ENCODE results near the gene SREBF1. TPM values are rescaled to one million over a fixed set of nuclear protein-coding genes. Genes with fewer than 3 reads are reported as not detected.

Gene SREBF1
- total RNA-seq: 127 TPM

DNA sequence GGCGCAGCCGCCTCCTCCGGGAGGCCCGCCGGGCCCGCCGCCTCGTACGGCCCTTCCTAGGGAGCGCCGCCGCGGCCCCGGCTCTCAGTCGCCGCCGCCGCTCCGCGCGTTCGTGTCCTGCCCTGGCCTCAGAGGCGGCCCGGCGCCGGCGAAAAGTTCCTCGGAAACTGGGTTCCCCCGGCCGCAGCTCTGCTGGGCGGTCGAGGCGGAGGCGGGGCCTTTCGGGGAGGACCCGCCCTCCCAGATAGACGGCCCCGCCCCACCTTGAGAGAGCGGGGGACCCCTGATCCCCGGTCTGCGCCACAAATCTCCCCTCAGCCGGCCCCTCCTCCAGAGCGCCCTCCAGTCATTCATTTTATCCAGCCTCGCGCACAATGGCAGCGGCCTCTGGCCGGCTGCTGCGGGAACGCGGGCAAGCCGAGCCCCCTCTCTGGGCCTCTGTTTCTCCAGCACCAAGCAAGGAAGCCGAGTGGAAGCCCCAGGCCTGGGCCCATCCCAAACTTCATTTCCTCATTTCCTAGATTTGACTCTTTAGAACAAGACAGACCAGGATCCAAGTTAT, at the start of gene SREBF1:
TSS of gene SREBF1 (minus strand) at position 169 of the 562 bp plus-strand sequence. CDS start 169 bp downstream, outside the sequence.
- DNase-seq (ENCODE audit: low spot score): no peak

DNA sequence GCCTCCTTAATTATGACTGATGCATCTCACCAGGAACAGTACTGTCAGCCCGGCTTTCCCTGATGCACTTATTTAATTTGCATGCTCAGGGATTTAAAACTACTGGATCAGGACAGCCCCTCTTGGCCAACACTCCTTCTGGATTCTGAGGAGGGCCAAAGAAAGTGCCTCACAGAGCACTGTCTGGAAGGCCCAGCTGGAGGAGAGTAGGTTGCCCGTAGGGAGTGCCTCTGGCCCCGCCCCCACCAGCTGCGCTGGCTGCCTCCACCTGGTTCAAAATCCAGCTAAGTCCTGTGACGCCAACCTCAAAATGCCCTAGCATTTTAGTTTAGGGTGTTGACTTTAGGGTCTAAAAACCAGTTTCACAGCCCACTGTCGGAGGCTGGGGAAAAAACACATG, 49.4 kb upstream of the SREBF1 start:
- DNase-seq (ENCODE audit: low spot score): no peak

DNA sequence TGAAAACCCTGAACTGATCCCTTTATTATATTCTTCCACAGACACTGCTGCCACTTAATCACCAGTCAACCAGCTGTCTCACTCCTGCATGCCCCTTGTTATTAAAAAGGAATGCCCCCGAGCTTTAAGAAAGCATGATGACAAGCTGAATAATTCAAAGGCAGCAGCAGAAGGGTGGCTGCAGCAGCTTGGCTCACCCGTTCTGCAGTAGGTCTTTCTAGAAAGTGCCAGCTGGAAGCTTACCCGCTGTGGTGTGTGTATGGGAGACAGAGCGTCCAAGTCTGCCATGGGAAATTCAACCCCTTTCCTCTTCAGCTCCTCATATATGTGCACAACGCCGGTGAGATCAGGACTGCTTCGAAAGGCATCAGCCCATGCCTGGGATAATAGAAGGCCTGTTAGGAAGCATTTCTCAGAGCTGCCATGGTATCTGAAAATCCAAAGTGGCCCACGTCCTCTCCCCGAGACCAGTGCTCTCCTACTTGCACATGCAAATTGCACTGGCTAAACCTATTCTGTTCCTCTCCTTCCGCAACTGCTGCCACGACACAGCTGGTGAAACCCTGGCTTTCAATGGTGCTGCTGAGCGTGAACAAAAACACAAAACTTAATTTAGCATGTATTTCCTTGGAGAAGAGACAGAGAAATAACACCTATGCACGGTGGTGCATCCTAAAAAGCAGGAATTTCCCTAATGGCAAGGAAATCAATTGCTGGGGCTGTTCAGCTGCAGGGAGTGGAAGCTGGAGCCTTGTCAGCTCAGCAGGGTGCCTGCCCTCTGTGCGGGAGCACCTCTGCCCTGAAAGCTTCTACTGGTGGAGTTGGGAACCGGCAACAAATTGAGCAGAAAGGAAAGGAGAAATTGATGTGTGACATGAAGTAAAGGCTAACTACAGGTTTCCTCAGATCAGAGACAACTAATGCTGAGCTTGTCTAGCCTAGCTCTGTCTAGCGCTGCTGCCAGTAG, 47.9 kb upstream of the SREBF1 start:
- DNase-seq (ENCODE audit: low spot score): no peak

DNA sequence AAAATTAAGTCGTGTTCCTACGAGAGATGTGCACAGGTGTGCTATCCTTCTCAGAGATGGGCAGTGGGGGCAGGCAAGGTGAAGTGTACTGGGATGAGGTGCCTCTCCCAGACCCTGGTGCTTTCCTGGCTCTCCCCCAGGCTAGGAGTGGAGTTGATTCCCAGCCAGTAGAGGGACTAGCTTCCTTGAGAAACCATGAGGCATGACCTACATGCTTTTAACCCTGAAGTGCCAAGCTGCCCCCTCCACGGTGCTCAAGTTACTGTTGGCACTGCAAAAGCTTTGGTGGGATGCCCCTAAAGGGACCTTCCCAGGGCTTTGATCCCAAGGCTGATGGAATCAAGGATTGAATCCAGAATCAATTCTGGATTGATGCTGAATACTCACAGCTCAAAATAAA, 47.0 kb upstream of the SREBF1 start:
- no peak for DNase-seq (ENCODE audit: low spot score)

DNA sequence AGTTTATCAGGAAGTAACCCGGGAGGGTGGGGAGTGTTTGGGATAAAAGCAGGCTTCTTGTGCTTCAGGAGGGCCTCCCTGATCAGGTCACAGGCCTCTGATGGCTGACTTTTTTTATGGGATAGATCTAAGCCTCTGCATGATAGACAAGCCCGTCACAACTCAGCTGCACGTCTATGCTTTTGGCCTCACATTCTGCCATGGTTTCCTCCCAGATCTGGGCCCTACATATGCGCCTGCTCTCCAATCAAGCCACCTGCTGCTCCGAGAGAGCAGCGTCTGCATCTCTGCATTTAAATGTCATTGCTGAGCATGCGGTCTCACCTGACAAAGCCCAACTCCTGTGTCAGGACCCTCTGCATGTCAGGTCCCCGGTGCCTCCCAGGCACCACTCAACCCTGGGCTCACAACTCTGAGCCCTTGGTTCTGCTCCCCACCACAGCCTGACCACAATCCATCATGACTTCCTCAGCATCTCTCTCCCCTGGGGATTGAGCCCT, 45.3 kb upstream of the SREBF1 start:
- no peak for DNase-seq (ENCODE audit: low spot score)

DNA sequence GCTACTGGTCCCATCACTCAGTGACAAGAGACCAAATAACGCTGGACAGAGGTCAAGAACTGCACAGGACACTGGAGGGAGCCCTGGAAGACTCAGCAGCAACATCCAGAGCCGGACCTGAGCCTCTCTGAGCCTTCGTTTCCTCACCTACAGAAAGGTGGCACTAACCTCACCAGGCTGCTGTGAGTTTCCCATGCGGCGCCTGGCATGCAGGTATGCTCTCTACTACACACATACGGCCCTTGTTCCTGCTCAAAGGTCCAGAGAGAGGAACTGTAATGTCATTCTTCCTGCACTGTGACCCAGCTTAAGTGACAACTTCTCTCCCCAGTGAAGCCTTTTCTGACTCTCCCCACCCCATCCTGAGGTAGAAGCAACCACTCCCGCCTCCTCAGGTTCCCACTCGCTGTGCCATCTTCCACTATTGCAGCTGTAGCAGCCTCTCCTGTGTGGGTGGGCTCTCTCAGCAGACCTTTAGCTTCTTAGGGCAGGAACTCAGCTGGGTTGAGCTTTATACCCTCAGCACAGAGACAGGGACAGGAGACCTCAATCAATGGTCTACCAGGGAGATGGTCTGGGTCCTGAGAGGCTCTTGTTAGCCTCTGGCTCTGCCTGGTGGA, 43.9 kb upstream of the SREBF1 start:
- DNase-seq (ENCODE audit: low spot score): no peak

DNA sequence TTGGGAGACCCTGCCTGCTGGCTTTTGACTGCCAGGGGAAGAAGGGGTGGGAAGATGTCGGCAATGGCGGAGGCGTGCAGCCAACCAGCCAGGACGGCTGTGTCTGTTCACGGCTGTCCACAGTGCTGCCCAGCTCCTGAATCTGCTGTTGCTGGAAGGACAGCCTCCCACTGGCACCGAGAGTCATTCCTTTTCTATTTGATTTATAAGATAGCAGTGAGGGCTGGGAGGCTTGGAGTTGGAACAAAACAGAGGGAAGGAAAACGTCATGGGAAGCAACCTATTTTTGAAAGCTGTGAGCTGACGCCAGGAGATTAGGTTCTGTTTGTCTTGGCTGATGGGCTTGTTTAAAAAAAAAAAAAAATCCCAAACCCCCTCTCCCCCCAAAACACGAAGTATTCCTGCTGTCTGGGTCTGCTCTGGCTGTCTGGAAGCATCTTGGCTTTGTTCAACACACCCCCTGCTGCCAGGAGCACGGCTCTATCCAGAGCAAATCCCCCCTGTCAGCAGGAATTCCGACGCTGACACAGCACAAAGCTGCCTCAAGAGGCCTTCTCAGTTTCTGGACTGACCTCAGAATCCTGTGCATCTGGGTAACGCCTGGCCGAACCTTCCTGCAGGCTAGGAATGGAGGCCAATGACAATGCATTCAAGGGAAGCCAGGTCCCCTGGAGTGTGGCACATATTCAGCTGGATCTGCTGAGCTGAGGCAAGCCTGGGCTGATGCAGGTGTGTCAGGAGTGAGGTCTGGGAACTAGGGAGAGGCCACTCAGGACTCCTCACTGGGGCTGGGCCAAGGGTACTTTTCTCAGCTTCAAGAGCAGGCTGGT, 41.0 kb upstream of the SREBF1 start:
- DNase-seq (ENCODE audit: low spot score): peak; percentile 81

DNA sequence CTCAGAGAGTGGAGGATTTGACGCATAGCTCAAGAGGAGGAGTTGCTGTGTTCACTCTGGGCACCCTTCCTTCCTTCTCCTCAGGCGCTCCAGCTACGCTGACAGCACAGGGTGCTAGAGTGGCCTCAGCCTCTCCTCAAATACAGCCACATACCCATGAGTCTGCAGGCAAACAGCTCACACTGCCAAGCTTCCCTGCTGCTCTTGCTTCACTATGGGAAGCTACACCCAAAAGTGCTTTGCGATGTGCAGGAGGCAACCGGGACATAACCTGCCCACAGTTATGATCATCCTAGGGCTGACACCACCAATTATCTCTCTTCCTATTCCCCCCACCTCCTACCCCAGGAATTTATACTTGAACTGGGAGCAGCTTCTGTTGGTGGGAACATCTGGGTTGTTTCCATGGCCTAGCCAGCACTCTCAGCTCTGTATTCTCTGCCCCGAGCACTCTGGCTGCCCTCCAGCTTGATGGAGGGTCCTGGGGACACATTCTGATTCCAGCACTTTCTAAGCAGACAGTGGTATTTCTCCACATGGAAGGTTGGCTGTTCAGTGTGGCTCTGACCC, 40.3 kb upstream of the SREBF1 start:
- no peak for DNase-seq (ENCODE audit: low spot score)

DNA sequence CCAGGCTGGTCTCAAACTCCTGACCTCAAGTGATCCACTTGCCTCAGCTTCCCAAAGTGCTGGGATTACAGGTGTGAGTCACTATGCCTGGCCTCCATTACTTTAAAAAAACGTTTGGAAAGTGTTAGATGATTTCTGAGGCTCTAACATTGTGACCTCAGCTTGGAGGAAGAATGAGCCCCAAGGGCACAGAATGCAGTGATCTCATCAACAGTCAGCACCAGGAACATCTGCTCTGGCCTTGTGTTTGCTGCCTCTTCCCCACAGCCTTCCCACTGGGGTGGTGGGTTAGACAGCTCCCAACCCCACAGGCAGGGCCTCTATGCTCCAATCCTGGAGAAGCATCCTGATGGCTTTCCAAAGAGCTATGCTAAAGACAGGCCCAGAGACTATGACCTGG, 37.7 kb upstream of the SREBF1 start:
- no peak for DNase-seq (ENCODE audit: low spot score)

DNA sequence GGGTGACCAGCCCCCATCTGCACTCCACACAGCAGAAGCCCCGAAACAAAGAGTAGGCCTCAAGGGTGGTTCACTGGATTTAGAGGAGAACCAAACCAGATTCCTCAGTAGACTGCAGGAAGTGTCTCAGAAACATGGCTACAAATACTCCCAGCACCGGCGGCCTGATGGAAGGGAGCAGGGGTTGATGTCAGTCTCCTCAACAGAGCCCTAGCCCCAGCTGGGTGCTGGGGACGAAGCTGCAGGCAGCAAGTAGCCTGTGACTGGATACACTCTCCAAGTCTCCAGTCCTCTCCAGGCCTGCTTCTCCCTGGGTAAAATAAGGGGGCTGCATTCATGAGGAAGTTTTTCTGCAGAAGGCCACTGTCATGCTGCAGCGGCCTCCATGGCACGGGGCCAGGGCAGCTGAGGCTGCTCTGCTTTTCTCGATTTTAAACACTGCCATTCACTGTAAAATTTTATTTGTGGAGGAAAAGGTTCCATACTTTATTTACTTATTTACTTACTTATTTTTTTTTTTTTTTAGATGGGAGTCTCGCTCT, 36.7 kb upstream of the SREBF1 start:
- DNase-seq (ENCODE audit: low spot score): no peak

DNA sequence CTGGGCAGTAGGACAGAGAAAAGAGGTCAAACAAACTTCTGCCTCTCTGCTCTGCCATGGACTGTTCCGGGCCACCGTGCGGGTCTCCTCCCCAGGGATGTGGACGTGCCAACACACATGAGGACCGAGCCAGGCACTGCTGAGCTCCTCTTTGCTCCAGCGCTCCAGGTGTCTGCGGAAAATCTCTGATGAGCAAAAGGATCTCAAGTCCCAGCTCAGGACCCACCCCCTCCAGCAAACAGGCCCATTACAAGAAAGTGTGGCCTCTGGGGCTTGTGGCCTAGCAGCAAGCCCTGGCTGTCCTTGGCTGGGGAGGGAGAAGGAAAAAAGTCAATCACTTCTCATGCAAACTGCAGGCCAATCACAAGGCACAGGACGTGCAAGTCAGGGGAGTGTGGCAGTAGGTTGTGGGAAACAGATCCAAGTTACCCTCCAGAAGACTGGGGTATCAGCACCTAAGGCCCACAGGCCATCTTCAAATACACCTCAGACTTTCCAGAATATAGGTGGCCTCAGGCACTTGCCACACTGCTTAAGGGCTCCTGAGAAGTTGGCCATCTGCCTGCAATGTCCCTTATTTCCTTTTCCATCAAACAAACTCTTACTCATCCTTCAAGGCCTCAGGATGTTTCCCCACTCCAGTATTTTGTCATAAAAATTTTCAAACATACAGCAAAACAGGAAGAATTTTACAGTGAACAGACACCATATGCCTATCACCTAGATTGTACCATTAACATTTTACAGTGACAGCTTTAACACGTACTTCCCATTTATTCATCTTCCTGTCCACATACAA, 36.0 kb upstream of the SREBF1 start:
- no peak for DNase-seq (ENCODE audit: low spot score)

DNA sequence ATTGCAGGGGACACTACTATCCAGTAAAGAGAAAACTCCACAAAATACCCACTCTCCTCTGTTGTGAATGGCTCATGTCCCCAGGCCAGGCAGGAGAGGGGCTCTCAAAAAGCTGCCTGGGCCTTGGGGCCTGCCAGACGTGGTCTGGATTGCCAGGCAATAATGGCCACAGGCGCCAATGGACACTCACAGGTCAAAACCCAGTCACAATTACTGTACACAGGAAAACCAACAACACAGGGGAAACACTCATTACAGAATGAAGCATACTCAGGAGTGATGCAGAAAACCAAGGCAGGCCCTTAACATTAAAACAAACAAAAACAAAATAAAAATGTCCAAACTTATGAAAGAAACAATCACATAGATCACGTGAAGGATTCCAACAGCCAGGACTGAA, 35.1 kb upstream of the SREBF1 start:
- no peak for DNase-seq (ENCODE audit: low spot score)

DNA sequence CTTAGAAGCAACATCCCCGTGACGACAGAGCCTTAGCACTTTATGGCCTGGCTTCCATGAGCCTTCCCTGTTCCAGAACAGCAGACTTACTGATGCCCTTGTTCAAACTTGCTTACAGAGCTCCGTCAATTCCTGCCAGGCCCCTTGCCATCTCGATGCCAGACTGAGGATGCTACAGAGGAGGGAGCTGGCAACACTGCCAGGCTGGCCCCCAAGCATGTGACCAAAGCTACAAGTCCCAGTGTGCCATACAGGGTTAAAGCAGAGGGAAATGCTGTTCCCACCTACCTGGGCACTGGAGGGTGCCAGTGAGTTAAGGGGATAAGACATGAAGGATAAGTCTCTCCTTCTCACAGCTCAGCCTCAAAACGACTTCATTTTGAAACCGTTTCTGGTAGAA, 33.5 kb upstream of the SREBF1 start:
- no peak for DNase-seq (ENCODE audit: low spot score)

DNA sequence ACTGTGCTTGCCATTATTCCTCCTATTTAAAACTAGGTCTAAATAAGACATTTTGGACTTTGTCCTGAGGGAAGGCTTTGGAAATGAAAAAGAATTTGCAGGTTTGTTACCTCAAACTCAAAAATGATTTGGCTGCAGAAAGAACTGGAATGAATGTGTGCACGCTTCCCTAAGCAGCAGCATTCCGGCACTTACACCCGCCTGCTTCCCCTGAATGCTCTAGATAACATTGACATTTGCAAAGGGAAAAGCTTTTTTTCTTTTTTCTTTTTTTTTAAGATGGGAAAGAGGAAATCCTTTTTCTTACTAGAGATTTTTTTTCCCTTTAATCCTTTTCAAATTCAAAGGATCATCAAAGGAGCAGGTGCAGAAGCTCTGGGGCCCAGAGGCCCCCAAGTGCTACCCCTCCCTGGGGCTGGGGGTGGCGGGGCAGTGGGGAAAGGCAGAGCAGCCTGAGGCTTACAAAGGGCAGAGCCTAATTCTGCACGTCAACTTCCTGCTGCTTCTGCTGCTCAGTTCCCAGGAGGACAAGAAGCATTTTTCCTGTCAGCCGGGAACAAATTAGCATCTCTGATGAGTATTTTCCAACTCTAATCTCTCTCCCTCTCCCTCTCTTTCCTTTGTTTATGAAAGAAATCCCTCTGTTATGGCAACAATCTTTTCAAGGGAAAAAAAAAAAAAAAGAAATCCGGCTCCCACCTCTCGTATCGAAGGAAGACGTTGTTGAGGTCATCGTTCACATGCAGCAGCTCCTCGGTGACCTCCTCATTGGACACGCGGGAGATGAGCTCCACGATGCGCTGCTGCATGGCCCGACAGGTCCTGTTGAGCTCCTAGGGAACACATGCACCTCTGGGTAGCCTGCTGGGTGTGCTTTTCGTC, 32.1 kb upstream of the SREBF1 start:
- no peak for DNase-seq (ENCODE audit: low spot score)

DNA sequence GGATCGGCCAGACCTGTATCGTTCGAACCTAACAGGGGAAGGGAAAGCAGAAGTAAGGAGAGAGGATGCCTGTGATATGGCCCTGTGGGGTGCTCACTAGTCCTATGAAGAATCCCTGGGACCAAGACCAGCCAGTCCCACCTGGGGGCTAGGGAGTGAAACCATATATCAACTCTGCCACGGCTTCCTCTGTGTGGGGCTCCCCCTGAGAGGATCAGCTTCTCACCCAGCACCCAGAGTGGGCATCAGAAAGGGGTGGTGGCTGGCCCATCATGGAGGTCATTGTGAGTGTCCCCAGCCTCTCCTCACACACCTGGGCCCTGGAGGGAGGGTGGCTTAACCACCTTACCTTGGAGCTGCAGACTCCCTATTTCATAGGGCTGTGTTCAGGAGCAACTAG, 30.1 kb upstream of the SREBF1 start:
- DNase-seq (ENCODE audit: low spot score): no peak

DNA sequence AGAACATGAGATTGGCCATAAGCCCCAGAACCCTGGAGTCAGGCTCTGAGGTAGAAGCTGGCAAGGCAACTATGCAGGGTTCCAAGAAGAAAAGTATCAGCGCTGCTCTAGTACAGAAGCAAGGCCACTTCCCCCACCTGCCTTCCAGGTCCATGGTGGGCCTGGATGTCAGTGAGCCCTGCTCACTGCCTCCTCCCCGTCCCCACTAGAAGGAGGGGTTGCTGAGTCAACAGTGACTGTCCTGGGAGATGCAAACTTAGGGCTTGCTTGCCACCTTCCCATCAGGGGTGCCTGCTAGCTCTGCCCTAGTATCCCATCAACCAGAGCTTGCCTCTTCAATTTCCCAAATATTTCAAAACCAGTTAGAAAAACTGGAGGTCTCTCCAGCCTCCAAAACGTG, 29.6 kb upstream of the SREBF1 start:
- DNase-seq (ENCODE audit: low spot score): no peak

DNA sequence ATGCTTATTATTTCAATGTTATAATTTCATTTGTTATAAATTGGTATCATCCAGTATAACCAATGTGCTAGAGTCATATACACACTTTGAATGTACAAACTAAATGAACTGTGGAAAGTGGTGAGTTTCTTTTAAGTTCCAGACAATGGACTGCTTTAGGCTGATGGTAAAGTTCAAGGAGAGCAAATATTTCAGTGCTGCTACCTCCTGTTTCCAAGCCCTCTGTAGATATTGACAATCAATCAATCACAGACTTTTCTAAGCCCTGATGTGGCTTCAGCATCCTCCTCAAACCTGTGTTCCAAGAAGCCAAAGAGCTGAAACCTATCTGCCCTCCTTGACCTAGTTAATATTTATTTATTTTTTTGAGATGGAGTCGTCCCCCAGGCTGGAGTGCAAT, 28.2 kb upstream of the SREBF1 start:
- no peak for DNase-seq (ENCODE audit: low spot score)

DNA sequence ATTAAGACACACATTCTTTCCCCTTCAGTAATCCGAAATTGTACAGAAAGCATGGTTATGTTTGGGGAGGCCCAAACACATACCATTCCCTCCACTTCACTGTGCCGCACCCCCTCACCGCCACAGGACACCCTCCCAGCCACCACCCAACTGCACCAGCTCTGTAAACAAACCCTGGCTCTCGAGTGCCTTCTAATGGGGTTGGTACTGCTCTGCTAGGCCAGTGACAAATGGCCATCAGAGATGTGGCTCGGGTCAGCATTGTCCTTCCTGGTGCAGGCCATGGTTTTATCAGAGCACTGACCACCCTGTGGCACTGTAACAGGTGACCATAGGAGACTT, 24.0 kb upstream of the SREBF1 start:
- DNase-seq (ENCODE audit: low spot score): no peak
